Measurements from ENCODE around the gene PGGT1B.

DNA sequence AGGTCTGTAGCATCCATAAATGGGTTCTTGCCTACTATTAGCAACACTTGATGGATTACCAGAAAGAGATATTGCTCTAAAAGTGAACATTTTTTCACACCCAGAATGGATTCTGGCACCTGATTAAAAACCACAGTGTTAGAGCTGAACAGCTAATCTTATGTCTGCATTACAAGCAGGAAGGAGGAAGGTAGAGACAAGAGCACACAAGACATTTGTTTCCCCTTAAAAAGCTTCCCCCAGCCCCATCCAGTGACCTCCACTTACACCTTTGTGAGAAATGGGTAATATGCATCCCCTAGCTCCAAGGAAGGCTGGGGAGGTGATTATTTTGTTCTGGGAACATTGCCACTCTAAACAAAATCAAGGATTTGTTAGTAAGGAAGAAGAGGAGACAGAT is 80.9 kb downstream of the PGGT1B start:
- TF ChIP-seq CTCF (conservative IDR thresholded peaks at IDR 0.05; ENCODE audit: low read length), result no peak
- TF ChIP-seq EZH2phosphoT487 (IDR thresholded peaks at IDR 0.05; ENCODE audit: borderline replicate concordance), result no peak

Data from Loucy (cell line).